Articular chondrocyte of knee joint (primary cell): ENCODE results near the gene NRARP. TPM values are rescaled to one million over a fixed set of nuclear protein-coding genes. Genes with fewer than 3 reads are reported as not detected.

Experiments
- total RNA-seq: library from RNA; depleted of rRNA; stranded (reverse); fragments of >200 nt; gene quantifications from 2 replicates; pipeline ENCODE4 v1.2.3, GENCODE V29; 2012

The NRARP gene, protein sequence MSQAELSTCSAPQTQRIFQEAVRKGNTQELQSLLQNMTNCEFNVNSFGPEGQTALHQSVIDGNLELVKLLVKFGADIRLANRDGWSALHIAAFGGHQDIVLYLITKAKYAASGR
- 0.13 and 0.22 TPM in 2 replicates for total RNA-seq

DNA sequence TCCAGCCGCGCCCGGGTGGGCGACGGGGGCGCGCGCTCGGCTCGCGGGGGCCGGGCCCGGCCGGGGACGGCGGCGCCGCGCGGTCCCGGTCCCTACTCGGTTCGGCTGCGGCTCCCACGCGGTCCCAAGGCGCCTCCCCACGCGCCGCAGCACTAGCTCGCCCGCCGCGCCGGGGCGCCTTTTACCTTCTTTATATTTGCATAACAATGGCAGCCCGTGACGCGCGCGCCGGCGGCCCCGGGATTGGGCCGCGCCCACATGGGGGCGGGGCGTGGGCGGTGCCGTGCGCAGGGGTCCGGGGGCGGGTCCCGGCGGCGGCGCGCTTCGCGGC lies at the start of gene NRARP:
Gene NRARP, minus strand, starts transcription at position 154 of the 331 bp plus-strand sequence. CDS start 343 bp downstream, outside the sequence.

DNA sequence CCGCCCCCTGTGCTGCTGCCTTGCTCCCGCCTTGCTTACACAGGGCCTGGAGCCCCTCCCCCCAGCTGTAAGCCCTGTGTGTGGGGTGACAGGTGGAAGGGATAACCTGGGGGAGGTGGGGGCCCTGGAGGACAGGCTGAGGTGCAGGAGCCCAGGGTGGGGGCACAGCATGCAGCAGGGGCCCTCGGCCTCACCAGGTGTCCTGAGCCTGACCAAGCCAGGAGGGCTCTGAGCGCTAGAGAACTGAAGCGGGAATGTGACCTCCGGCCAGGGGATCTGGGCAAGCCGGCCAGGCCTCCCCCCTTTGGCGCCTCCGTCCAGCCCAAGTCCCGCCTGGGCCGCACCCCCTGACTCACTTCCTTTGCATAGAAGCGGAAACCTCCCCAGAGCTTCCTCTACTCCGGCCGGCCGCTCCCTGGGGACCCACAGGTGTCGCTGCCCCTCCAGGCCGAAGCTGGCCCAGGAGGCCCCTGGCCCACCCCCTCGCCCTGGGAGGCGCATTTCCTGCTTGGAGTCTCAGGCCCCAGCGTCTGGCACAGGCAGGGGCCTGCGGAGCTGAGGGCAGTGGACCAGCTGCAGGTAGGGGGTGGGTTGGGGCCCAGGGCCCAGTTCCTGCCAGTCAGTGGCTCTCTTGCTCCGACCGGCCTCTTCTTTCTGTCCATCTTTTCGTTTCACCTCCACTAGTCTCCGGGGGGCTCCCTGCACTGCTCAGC lies 24.6 kb downstream of the NRARP start, which contains the start of gene TOR4A:
Gene TOR4A, plus strand, starts transcription at position 398 of the 713 bp plus-strand sequence. CDS start 964 bp downstream, outside the sequence.

DNA sequence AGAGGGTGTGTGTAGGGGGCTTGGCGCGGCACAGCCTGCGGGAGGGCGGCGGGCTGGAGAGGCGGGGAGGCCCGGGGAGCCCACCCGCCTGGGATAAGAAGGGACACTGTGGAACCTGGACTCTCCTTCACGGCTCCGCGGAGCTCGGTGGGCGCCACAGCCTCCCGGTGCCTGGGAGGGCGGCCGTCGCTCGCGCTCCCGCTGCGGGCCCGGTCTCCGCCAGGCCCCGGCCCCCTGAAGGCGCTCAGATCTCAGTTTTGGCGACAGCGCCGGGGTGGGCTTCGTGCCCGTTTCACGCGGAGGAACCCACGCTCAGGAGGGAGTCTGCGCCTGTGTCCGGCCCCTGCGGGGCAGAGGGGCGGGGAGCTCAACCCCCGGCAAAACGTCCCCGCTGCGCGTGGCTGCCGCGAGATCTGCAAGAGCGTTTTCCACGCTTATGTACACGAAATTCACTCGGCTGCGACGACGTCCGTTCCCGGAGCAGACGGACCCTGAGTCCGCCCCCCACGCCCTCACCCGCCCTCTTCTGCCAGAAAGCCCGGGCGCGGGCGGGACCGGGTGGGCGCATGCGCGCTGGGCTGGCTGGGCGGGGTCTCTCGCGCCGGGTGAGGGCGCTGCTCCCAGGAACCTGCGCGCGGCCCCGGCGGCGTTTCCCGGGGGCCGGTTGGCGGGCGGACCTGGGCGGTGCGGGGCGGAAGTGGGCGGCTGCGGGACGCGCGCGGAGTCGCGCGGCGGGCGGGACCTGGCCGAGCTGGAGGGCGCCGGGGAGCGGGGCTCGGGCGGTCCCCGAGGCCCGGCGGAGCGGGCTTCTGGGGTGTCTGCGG lies 47.2 kb downstream of the NRARP start, which contains the start of gene NELFB:
Gene NELFB, plus strand, starts transcription at position 704 of the 824 bp plus-strand sequence.

DNA sequence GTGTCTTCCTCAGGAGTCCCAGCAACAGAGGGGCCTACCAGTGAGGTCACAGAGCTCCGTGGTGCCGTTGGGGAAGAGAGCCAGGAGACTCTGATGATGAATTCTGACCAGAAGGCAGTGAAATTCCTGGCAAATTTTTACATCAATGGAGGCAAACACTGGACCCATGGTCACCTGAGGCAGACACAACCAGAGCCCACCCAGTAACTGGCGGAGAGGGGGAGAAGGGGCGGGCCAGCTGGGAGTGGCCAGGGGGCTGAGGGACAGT lies 50.9 kb downstream of the NRARP start, which contains the start of gene STPG3:
Gene STPG3, plus strand, starts transcription at position 93 of the 268 bp plus-strand sequence. Its CDS starts 1 bp downstream, at position 94.

Other genes starting within 250 kb of the NRARP start
- not detected in 2 replicates for gene ENTPD2, start 248.2 kb downstream of the NRARP start, total RNA-seq
- 2.9 and 4.0 TPM in 2 replicates for gene SAPCD2, start 231.7 kb downstream of the NRARP start, total RNA-seq
- 15.6 and 22.1 TPM in 2 replicates for gene UAP1L1, start 224.8 kb downstream of the NRARP start, total RNA-seq
- 60.6 and 60.9 TPM in 2 replicates for gene MAN1B1, start 215.3 kb downstream of the NRARP start, total RNA-seq
- 66.0 and 68.3 TPM in 2 replicates for gene DPP7, start 187.5 kb downstream of the NRARP start, total RNA-seq
- gene GRIN1, start 163.1 kb downstream of the NRARP start, total RNA-seq: under 0.01 TPM in 1 of 2 replicates, not detected in the other
- not detected in 2 replicates for gene LRRC26, start 132.2 kb downstream of the NRARP start, total RNA-seq
- not detected in 2 replicates for gene TMEM210, start 130.2 kb downstream of the NRARP start, total RNA-seq
- 21.9 and 24.7 TPM in 2 replicates for gene ANAPC2, start 113.7 kb downstream of the NRARP start, total RNA-seq
- gene SSNA1, start 113.6 kb downstream of the NRARP start, total RNA-seq: 41.7 and 44.6 TPM in 2 replicates
- gene TPRN, start 101.5 kb downstream of the NRARP start, total RNA-seq: 5.4 and 6.1 TPM in 2 replicates
- 29.0 and 29.4 TPM in 2 replicates for gene TMEM203, start 96.6 kb downstream of the NRARP start, total RNA-seq
- 4.0 and 4.1 TPM in 2 replicates for gene NDOR1, start 96.6 kb downstream of the NRARP start, total RNA-seq
- gene RNF208, start 80.0 kb downstream of the NRARP start, total RNA-seq: 0.39 TPM in 1 of 2 replicates, not detected in the other
- gene CYSRT1, start 77.1 kb downstream of the NRARP start, total RNA-seq: 0.52 and 0.76 TPM in 2 replicates
- not detected in 2 replicates for gene RNF224, start 74.8 kb downstream of the NRARP start, total RNA-seq
- gene SLC34A3, start 71.4 kb downstream of the NRARP start, total RNA-seq: not detected in 2 replicates
- 114 and 130 TPM in 2 replicates for gene TUBB4B, start 61.0 kb downstream of the NRARP start, total RNA-seq
- gene STPG3, start 51.0 kb downstream of the NRARP start, total RNA-seq: not detected in 2 replicates
- 37.6 and 40.1 TPM in 2 replicates for gene NELFB, start 46.9 kb downstream of the NRARP start, total RNA-seq
- gene TOR4A, start 24.5 kb downstream of the NRARP start, total RNA-seq: 8.6 and 13.4 TPM in 2 replicates
- gene EXD3, start 120.9 kb upstream of the NRARP start, total RNA-seq: 6.3 and 7.6 TPM in 2 replicates
- 0.39 and 0.65 TPM in 2 replicates for gene NOXA1, start 121.1 kb upstream of the NRARP start, total RNA-seq
- not detected in 2 replicates for gene ENTPD8, start 139.1 kb upstream of the NRARP start, total RNA-seq
- 22.7 and 27.0 TPM in 2 replicates for gene NSMF, start 157.1 kb upstream of the NRARP start, total RNA-seq
- 2.6 and 3.0 TPM in 2 replicates for gene PNPLA7, start 248.1 kb upstream of the NRARP start, total RNA-seq
- gene MRPL41, start 249.6 kb upstream of the NRARP start, total RNA-seq: 21.1 and 25.3 TPM in 2 replicates